IMR-90 (cell line): ENCODE data around the gene ASB6. TPM values are rescaled to one million over a fixed set of nuclear protein-coding genes. Genes with fewer than 3 reads are reported as not detected.

Experiments used
- ATAC-seq: fragments of 200-7000 bp; cut with Tn5 transposase; 2 replicates; pipeline ENCODE4 v1.9.1; 2020; ENCODE audit warnings: low read depth, mild to moderate bottlenecking, moderate library complexity
- BruUV-seq: library from RNA; stranded (reverse); fragments of 400-500 nt; replicated peaks from 2 replicates; lab custom pipeline; 2021; lab: Mats Ljungman, UMichigan
- CTCF ChIA-PET: fragments of 300-600 bp; formaldehyde crosslinking; extraction: SDS; loops from one replicate; lab custom pipeline; 2021; ENCODE audit warnings: antibody characterized with exemption; lab: Yijun Ruan, JAX
- POLR2A ChIA-PET: fragments of 300-600 bp; sonication (Branson Sonifier 250); formaldehyde crosslinking; loops from one replicate; lab custom pipeline; 2022; ENCODE audit warnings: antibody characterized with exemption; ENCODE audit not compliant: unreplicated experiment; lab: Charles Lee
- DNase-seq: peaks from one replicate; pipeline ENCODE4 v3.0.0; 2013
- H2AFZ ChIP-seq: replicated peaks from 2 replicates; pipeline ENCODE3; 2013; ENCODE audit warnings: low read length, mild to moderate bottlenecking; ENCODE audit not compliant: poor library complexity
- H2AK5ac ChIP-seq: 2 replicates; pipeline ENCODE4 v1.6.1; 2013; ENCODE audit warnings: low read depth, low read length, inconsistent platforms
- H2AK9ac ChIP-seq: replicated peaks from 2 replicates; pipeline ENCODE3; 2013; ENCODE audit warnings: mild to moderate bottlenecking, low read depth, low read length, moderate library complexity; ENCODE audit not compliant: poor library complexity
- H2BK120ac ChIP-seq: 2 replicates; pipeline ENCODE4 v1.6.1; 2013; ENCODE audit warnings: low read depth, low read length, inconsistent platforms
- H2BK15ac ChIP-seq: 3 replicates; pipeline ENCODE4 v1.6.1; 2013; ENCODE audit warnings: low read depth, low read length, inconsistent platforms
- H2BK20ac ChIP-seq: 2 replicates; pipeline ENCODE4 v1.6.1; 2013; ENCODE audit warnings: low read depth, mild to moderate bottlenecking, inconsistent platforms, low read length, moderate library complexity
- H2BK5ac ChIP-seq: 2 replicates; pipeline ENCODE4 v1.6.1; 2013; ENCODE audit warnings: mild to moderate bottlenecking, low read depth, low read length, inconsistent platforms; ENCODE audit not compliant: poor library complexity, severe bottlenecking
- H3K14ac ChIP-seq: replicated peaks from 2 replicates; pipeline ENCODE4 v1.6.1; 2013; ENCODE audit warnings: low read depth, low read length, inconsistent platforms
- H3K18ac ChIP-seq: 2 replicates; pipeline ENCODE4 v1.6.1; 2013; ENCODE audit warnings: low read depth, low read length, control low read depth
- H3K23ac ChIP-seq: 2 replicates; pipeline ENCODE4 v1.6.1; 2013; ENCODE audit warnings: low read depth, low read length, inconsistent platforms
- H3K27ac ChIP-seq: 2 replicates; pipeline ENCODE4 v1.5.1; 2013; ENCODE audit warnings: mild to moderate bottlenecking, control low read depth, low read length; ENCODE audit not compliant: insufficient read depth
- H3K27me3 ChIP-seq: 2 replicates; pipeline ENCODE4 v1.6.1; 2013; ENCODE audit warnings: low read length; ENCODE audit not compliant: control insufficient read depth, insufficient read depth
- H3K36me3 ChIP-seq: 2 replicates; pipeline ENCODE4 v1.6.1; 2013; ENCODE audit warnings: low read length, mixed read lengths; ENCODE audit not compliant: control insufficient read depth, insufficient read depth
- H3K4ac ChIP-seq: 2 replicates; pipeline ENCODE4 v1.6.1; 2013; ENCODE audit warnings: low read depth, low read length, inconsistent platforms
- H3K4me1 ChIP-seq: 2 replicates; pipeline ENCODE4 v1.6.1; 2013; ENCODE audit warnings: low read length, mixed read lengths; ENCODE audit not compliant: control insufficient read depth, insufficient read depth
- H3K4me2 ChIP-seq: 2 replicates; pipeline ENCODE4 v1.6.1; 2013; ENCODE audit warnings: low read depth, mild to moderate bottlenecking, control low read depth, low read length, moderate library complexity
- H3K4me3 ChIP-seq: 2 replicates; pipeline ENCODE4 v1.5.1; 2013; ENCODE audit warnings: low read depth, mild to moderate bottlenecking, control low read depth, low read length, moderate library complexity; ENCODE audit not compliant: insufficient read depth
- H3K56ac ChIP-seq: 2 replicates; pipeline ENCODE4 v1.6.1; 2013; ENCODE audit warnings: low read length, inconsistent platforms; ENCODE audit not compliant: insufficient read depth; ENCODE audit errors: extremely low read depth
- H3K79me1 ChIP-seq, 2 experiments: 2 replicates each; pipeline ENCODE4 v1.6.1; 2013; ENCODE audit warnings: low read length in 2 of 2, inconsistent platforms in 1 of 2, low read depth in 1 of 2
- H3K9ac ChIP-seq: 2 replicates; pipeline ENCODE4 v1.6.1; 2013; ENCODE audit warnings: low read depth, low read length, control low read depth
- H3K9me1 ChIP-seq: 2 replicates; pipeline ENCODE4 v1.6.1; 2013; ENCODE audit warnings: low read length, inconsistent platforms; ENCODE audit not compliant: insufficient read depth
- H3K9me3 ChIP-seq: 2 replicates; pipeline ENCODE4 v1.6.1; 2013; ENCODE audit warnings: low read length; ENCODE audit not compliant: control insufficient read depth, insufficient read depth
- H4K20me1 ChIP-seq: 2 replicates; pipeline ENCODE4 v1.6.1; 2013; ENCODE audit warnings: low read length, inconsistent platforms; ENCODE audit not compliant: insufficient read depth
- H4K5ac ChIP-seq: 2 replicates; pipeline ENCODE4 v1.6.1; 2013; ENCODE audit warnings: mild to moderate bottlenecking, low read depth, low read length, control low read depth
- H4K8ac ChIP-seq, 2 experiments: 2 replicates each; pipeline ENCODE4 v1.6.1; 2013; ENCODE audit warnings: low read depth in 2 of 2, low read length in 2 of 2, control low read depth in 1 of 2, inconsistent platforms in 1 of 2
- H4K91ac ChIP-seq: 2 replicates; pipeline ENCODE4 v1.6.1; 2013; ENCODE audit warnings: low read depth, low read length, inconsistent platforms; ENCODE audit not compliant: insufficient read depth
- BHLHE40 ChIP-seq: fragments of 150-350 bp; IDR thresholded peaks from 2 replicates; pipeline ENCODE4 v1.6.1; 2016; ENCODE audit warnings: mild to moderate bottlenecking, low read depth, low read length
- CEBPB ChIP-seq: IDR thresholded peaks from 2 replicates; pipeline ENCODE4 v1.6.1; 2012; ENCODE audit warnings: low read depth, low read length, improper control_type of control experiment
- CHD1 ChIP-seq: IDR thresholded peaks from 2 replicates; pipeline ENCODE4 v1.6.1; 2012; ENCODE audit warnings: low read depth, low read length, improper control_type of control experiment
- FOS ChIP-seq: fragments of 150-350 bp; IDR thresholded peaks from 2 replicates; pipeline ENCODE4 v1.6.1; 2016; ENCODE audit warnings: low read depth, low read length
- MAFK ChIP-seq: IDR thresholded peaks from 2 replicates; pipeline ENCODE4 v1.6.1; 2012; ENCODE audit warnings: low read depth, low read length, improper control_type of control experiment
- MAZ ChIP-seq: IDR thresholded peaks from 2 replicates; pipeline ENCODE4 v1.6.1; 2012; ENCODE audit warnings: low read depth, mild to moderate bottlenecking, low read length, improper control_type of control experiment, moderate library complexity, borderline replicate concordance
- MXI1 ChIP-seq: IDR thresholded peaks from 2 replicates; pipeline ENCODE4 v1.6.1; 2012; ENCODE audit warnings: low read depth, mild to moderate bottlenecking, low read length, moderate library complexity, borderline replicate concordance
- NFE2L2 ChIP-seq: fragments of 150-350 bp; IDR thresholded peaks from 2 replicates; pipeline ENCODE4 v1.6.1; 2016; ENCODE audit warnings: low read depth, mild to moderate bottlenecking, low read length
- POLR2A ChIP-seq: IDR thresholded peaks from 2 replicates; pipeline ENCODE4 v1.6.1; 2012; ENCODE audit warnings: mild to moderate bottlenecking, low read depth, low read length
- RAD21 ChIP-seq: IDR thresholded peaks from 2 replicates; pipeline ENCODE4 v1.6.1; 2012; ENCODE audit warnings: low read length, improper control_type of control experiment
- RFX5 ChIP-seq: IDR thresholded peaks from 2 replicates; pipeline ENCODE4 v1.8.0; 2012; ENCODE audit warnings: low read depth, mild to moderate bottlenecking, low read length, moderate library complexity
- SMC3 ChIP-seq: fragments of 150-350 bp; IDR thresholded peaks from 2 replicates; pipeline ENCODE4 v1.6.1; 2016; ENCODE audit warnings: low read depth, mild to moderate bottlenecking, antibody characterized with exemption, low read length, moderate library complexity
- WGBS, 2 experiments: methylation state at CpG; one replicate each; pipeline versions ENCODE4 v1.1.5 to v1.1.7; 2013; ENCODE audit warnings: missing lambda C conversion rate in 2 of 2; ENCODE audit not compliant: insufficient read length in 1 of 2; ENCODE audit errors: extremely low coverage in 2 of 2; 5-methylcytosine and 5-hydroxymethylcytosine counted together
- dilution Hi-C: fragments of 300-500 bp; cut with HindIII; formaldehyde crosslinking; loops from one replicate; pipeline ENCODE4 v1.14.3; 2018; ENCODE audit warnings: low sequenced_read_pairs; ENCODE audit not compliant: unreplicated experiment
- in situ Hi-C: fragments of 300-500 bp; cut with MboI; formaldehyde crosslinking; loops from 3 replicates; pipeline ENCODE4 v1.14.3; 2019; ENCODE audit warnings: low sequenced_read_pairs, inconsistent platforms, mixed read lengths
- intact Hi-C: fragments of 100-400 bp; cut with micrococcal nuclease; formaldehyde crosslinking; loops from 2 replicates; pipeline ENCODE4 v1.10.0; 2022
- polyA plus RNA-seq, 3 experiments: library from polyadenylated mRNA; depleted of rRNA; stranded (reverse); fragments of >200 nt; gene quantifications; 2 replicates each; pipeline ENCODE4 v1.2.3, GENCODE V29; 2012; ENCODE audit warnings: low replicate concordance in 1 of 3
- total RNA-seq: library from RNA; depleted of rRNA; stranded (reverse); fragments of >200 nt; gene quantifications from 2 replicates; pipeline ENCODE4 v1.2.3, GENCODE V29; 2012
- TF ChIP-seq, protein P1 (sequence below): fragments of 150-350 bp; IDR thresholded peaks from 2 replicates; pipeline ENCODE4 v1.6.1; 2016; ENCODE audit warnings: low read depth, mild to moderate bottlenecking, low read length, moderate library complexity, borderline replicate concordance
- TF ChIP-seq, protein P2 (sequence below): fragments of 150-350 bp; IDR thresholded peaks from 2 replicates; pipeline ENCODE4 v1.6.1; 2017; ENCODE audit warnings: mild to moderate bottlenecking, antibody characterized with exemption, low read length, low read depth

The ASB6 gene
- total and polyA plus RNA-seq, 2 of the 4 experiments (the other 2 are of a cell fraction), result 9.7 to 28.9 TPM

DNA sequence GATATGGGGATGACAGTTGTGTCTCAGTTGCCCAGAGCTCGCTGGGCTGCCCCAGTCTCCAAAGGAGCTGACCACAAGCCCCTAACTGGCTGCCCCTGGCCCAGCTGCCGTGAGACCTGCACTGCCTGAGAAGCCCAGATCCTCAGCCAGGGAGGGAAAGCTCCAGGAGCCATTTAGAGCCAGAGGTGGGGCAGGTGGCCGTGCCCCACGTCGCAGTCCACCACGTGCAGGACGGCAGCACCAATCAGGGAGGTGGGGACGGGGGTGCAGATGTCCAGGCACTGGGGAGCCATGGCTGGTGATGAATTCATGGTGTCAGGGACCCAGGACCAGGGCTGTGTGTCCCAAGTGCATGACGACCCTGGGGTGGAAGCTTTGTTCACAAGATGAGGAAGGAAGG, 36.9 kb upstream of the ASB6 start:
- intact Hi-C loops, result no loop called here
- Histone ChIP-seq H2AK5ac (no peak overlapping the region), H3K27ac (no peak overlapping the region), H3K79me1 (peaks cover 14 to 81% of the 10 kb centered on the region in 2 experiments), H3K14ac (no peak overlapping the region), H3K36me3 (peaks cover 25% of the 10 kb centered on the region), H4K8ac (no peak overlapping the region), H3K27me3 (no peaks in the 10 kb centered on the region), H2BK20ac (no peak overlapping the region), H2AK9ac (no peak overlapping the region), H3K23ac (no peak overlapping the region), H3K4me3 (no peak overlapping the region), H3K9me1 (peaks cover 22% of the 10 kb centered on the region), H3K18ac (no peak overlapping the region), H4K20me1 (peaks cover 62% of the 10 kb centered on the region), H3K4me2 (no peak overlapping the region), H4K5ac (no peak overlapping the region), H2AFZ (no peak overlapping the region), H2BK15ac (no peak overlapping the region), H3K9ac (no peak overlapping the region), H3K9me3 (no peaks in the 10 kb centered on the region), H3K4ac (0 out of 2 replicates have a peak overlapping the region, but pooled peaks have one; percentile 26), H4K91ac (no peak overlapping the region), H3K4me1 (no peaks in the 10 kb centered on the region; the same call in 1 of the 2 replicates), H2BK120ac (no peak overlapping the region), H2BK5ac (no peak overlapping the region), H3K56ac (no peak overlapping the region)
- no TSS peak for BruUV-seq
- in situ Hi-C loops, result no loop called here
- ChIA-PET POLR2A (no interaction called here), CTCF (no interaction called here)
- 91% methylated on average over 7 of the region's 9 CpGs; no CpG with 5 or more reads in 1 of the 2 experiments for WGBS, 2 experiments
- TF ChIP-seq CEBPB (no peak), NFE2L2 (no peak), FOS (no peak), BHLHE40 (no peak), RAD21 (no peak), SMC3 (no peak), POLR2A (no peak), MXI1 (no peak), MAZ (no peak), MAFK (no peak), RFX5 (no peak), CHD1 (no peak)
- TF ChIP-seq, protein P1, sequence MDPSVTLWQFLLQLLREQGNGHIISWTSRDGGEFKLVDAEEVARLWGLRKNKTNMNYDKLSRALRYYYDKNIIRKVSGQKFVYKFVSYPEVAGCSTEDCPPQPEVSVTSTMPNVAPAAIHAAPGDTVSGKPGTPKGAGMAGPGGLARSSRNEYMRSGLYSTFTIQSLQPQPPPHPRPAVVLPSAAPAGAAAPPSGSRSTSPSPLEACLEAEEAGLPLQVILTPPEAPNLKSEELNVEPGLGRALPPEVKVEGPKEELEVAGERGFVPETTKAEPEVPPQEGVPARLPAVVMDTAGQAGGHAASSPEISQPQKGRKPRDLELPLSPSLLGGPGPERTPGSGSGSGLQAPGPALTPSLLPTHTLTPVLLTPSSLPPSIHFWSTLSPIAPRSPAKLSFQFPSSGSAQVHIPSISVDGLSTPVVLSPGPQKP, result no peak
- TF ChIP-seq, protein P2, sequence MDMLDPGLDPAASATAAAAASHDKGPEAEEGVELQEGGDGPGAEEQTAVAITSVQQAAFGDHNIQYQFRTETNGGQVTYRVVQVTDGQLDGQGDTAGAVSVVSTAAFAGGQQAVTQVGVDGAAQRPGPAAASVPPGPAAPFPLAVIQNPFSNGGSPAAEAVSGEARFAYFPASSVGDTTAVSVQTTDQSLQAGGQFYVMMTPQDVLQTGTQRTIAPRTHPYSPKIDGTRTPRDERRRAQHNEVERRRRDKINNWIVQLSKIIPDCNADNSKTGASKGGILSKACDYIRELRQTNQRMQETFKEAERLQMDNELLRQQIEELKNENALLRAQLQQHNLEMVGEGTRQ, result no peak
- DNase-seq (no peak), ATAC-seq (no peak)
- dilution Hi-C loops, result no loop called here
